Smooth muscle cell (in vitro differentiated cells): ENCODE results near the gene GRK7. TPM values are rescaled to one million over a fixed set of nuclear protein-coding genes. Genes with fewer than 3 reads are reported as not detected.

Experiments
- DNase-seq: peaks from one replicate; lab custom pipeline; 2025; ENCODE audit not compliant: unreplicated experiment; lab: John Stamatoyannopoulos, UW
- H2AFZ ChIP-seq: fragments of 200-600 bp; sonication (generic); 2 replicates; pipeline ENCODE4 v1.6.0; 2016; ENCODE audit warnings: antibody characterized with exemption, low read depth, mild to moderate bottlenecking
- H3F3A ChIP-seq: fragments of 200-600 bp; sonication (generic); 2 replicates; pipeline ENCODE4 v1.6.0; 2017; ENCODE audit warnings: antibody characterized with exemption, low read depth
- H3K27ac ChIP-seq: fragments of 200-600 bp; sonication (generic); 2 replicates; pipeline ENCODE4 v1.5.1; 2016; ENCODE audit warnings: low read depth, mild to moderate bottlenecking
- H3K27me3 ChIP-seq: fragments of 200-600 bp; sonication (generic); 2 replicates; pipeline ENCODE4 v1.6.1; 2016; ENCODE audit warnings: low read depth, mild to moderate bottlenecking
- H3K36me3 ChIP-seq: fragments of 200-600 bp; sonication (generic); 2 replicates; pipeline ENCODE4 v1.5.1; 2016; ENCODE audit warnings: low read depth
- H3K4me1 ChIP-seq: fragments of 200-600 bp; sonication (generic); 2 replicates; pipeline ENCODE4 v1.5.1; 2016; ENCODE audit warnings: low read depth
- H3K4me2 ChIP-seq: fragments of 200-600 bp; sonication (generic); 2 replicates; pipeline ENCODE4 v1.6.0; 2016; ENCODE audit warnings: mild to moderate bottlenecking
- H3K4me3 ChIP-seq: fragments of 200-600 bp; sonication (generic); 2 replicates; pipeline ENCODE4 v1.5.1; 2016; ENCODE audit warnings: mild to moderate bottlenecking
- H3K79me2 ChIP-seq: fragments of 200-600 bp; sonication (generic); 2 replicates; pipeline ENCODE4 v1.6.0; 2016; ENCODE audit warnings: low read depth, mild to moderate bottlenecking
- H3K9ac ChIP-seq: fragments of 200-600 bp; sonication (generic); 2 replicates; pipeline ENCODE4 v1.6.0; 2016; ENCODE audit warnings: low read depth
- H3K9me3 ChIP-seq: fragments of 200-600 bp; sonication (generic); replicated peaks from 2 replicates; pipeline ENCODE4 v1.5.1; 2016; ENCODE audit warnings: low read depth
- H4K20me1 ChIP-seq: fragments of 200-600 bp; sonication (generic); 2 replicates; pipeline ENCODE4 v1.6.0; 2016; ENCODE audit warnings: low read depth
- CTCF ChIP-seq: fragments of 200-600 bp; sonication (generic); IDR thresholded peaks from 2 replicates; pipeline ENCODE4 v1.5.1; 2017; ENCODE audit warnings: borderline replicate concordance, mild to moderate bottlenecking, antibody characterized with exemption; ENCODE audit not compliant: insufficient read depth, poor library complexity, severe bottlenecking
- WGBS: methylation state at CpG from one replicate; pipeline ENCODE4 v1.1.7; 2016; ENCODE audit warnings: low lambda C conversion rate; 5-methylcytosine and 5-hydroxymethylcytosine counted together
- polyA plus RNA-seq: library from polyadenylated mRNA; unstranded; fragments of >200 nt; fragmentation: Nextera tagmentation; extraction: Ambion mirVana; gene quantifications from 2 replicates; pipeline ENCODE4 v1.2.1, GENCODE V29; 2016
- total RNA-seq: library from RNA; depleted of rRNA; stranded (reverse); fragments of >200 nt; gene quantifications from 2 replicates; pipeline ENCODE4 v1.2.3, GENCODE V29; 2014

The GRK7 gene
- total RNA-seq: not detected in 2 replicates
- polyA plus RNA-seq: not detected in 2 replicates

GRCh38 chr3:141763088-141763750, at the start of gene GRK7:
TSS of gene GRK7 (plus strand) at chr3:141763408. CDS start at chr3:141778285, 14,877 bp downstream.
- no peaks in the 10 kb centered on the region for H3K9me3 ChIP-seq
- H4K20me1 ChIP-seq: no peaks in the 10 kb centered on the region
- no peak within 1 kb of the TSS for H3K9ac ChIP-seq
- no peak for DNase-seq
- no peak within 1 kb of the TSS for H2AFZ ChIP-seq
- no peaks in the 10 kb centered on the region for H3K27me3 ChIP-seq
- no peaks in the 10 kb centered on the region for H3K4me1 ChIP-seq
- no peak for TF ChIP-seq CTCF
- no peak within 1 kb of the TSS for H3K27ac ChIP-seq
- WGBS: 93% methylated on average over 9 of the region's 9 CpGs
- no peaks in the 10 kb centered on the region for H3K79me2 ChIP-seq
- H3K36me3 ChIP-seq: no peaks in the 10 kb centered on the region
- H3K4me2 ChIP-seq: no peak within 1 kb of the TSS
- H3K4me3 ChIP-seq: no peak within 1 kb of the TSS
- H3F3A ChIP-seq: no peaks in the 10 kb centered on the region

- no peak overlapping the region for H3K4me3 ChIP-seq
- H3K27me3 ChIP-seq: no peaks in the 10 kb centered on the region
- no peak for TF ChIP-seq CTCF
- H3K9me3 ChIP-seq: peaks cover 5% of the 10 kb centered on the region
- no peaks in the 10 kb centered on the region for H4K20me1 ChIP-seq
- H2AFZ ChIP-seq: no peak overlapping the region
- no peak overlapping the region for H3K9ac ChIP-seq
- H3K4me1 ChIP-seq: no peaks in the 10 kb centered on the region
- H3K27ac ChIP-seq: no peak overlapping the region
- no peaks in the 10 kb centered on the region for H3K79me2 ChIP-seq
- H3K36me3 ChIP-seq: no peaks in the 10 kb centered on the region
- no peak for DNase-seq
- WGBS: 100% methylated on average over 1 of the region's 1 CpG
- H3K4me2 ChIP-seq: no peak overlapping the region
- no peaks in the 10 kb centered on the region for H3F3A ChIP-seq
Measured at GRCh38 chr3:141714671-141715070, 48.5 kb upstream of the GRK7 start.

- Histone ChIP-seq H3K36me3 (no peaks in the 10 kb centered on the region), H3F3A (no peaks in the 10 kb centered on the region), H4K20me1 (no peaks in the 10 kb centered on the region), H3K4me1 (no peaks in the 10 kb centered on the region), H3K9me3 (no peaks in the 10 kb centered on the region), H3K27ac (no peak overlapping the region), H2AFZ (no peak overlapping the region), H3K27me3 (no peaks in the 10 kb centered on the region), H3K79me2 (no peaks in the 10 kb centered on the region), H3K9ac (no peak overlapping the region), H3K4me3 (no peak overlapping the region), H3K4me2 (no peak overlapping the region)
- WGBS: 93% methylated on average over 2 of the region's 2 CpGs
- no peak for DNase-seq
- TF ChIP-seq CTCF: no peak
Measured at GRCh38 chr3:141722081-141722480, 41.1 kb upstream of the GRK7 start.

GRCh38 chr3:141722648-141723047, 40.6 kb upstream of the GRK7 start:
- no peaks in the 10 kb centered on the region for H3F3A ChIP-seq
- DNase-seq: no peak
- TF ChIP-seq CTCF: no peak
- no peaks in the 10 kb centered on the region for H4K20me1 ChIP-seq
- H3K9me3 ChIP-seq: no peaks in the 10 kb centered on the region
- no peak overlapping the region for H3K4me2 ChIP-seq
- H3K36me3 ChIP-seq: no peaks in the 10 kb centered on the region
- H3K79me2 ChIP-seq: no peaks in the 10 kb centered on the region
- 65% methylated on average over 2 of the region's 2 CpGs for WGBS
- H2AFZ ChIP-seq: no peak overlapping the region
- H3K27ac ChIP-seq: no peak overlapping the region
- H3K27me3 ChIP-seq: no peaks in the 10 kb centered on the region
- no peak overlapping the region for H3K9ac ChIP-seq
- no peak overlapping the region for H3K4me3 ChIP-seq
- no peaks in the 10 kb centered on the region for H3K4me1 ChIP-seq
